SK-N-SH treated with all-trans-retinoic acid at 6 μM for 48 hours (cell line): ENCODE results near the gene TRIP6.

Experiments
- ATAC-seq: fragments of 200-7000 bp; cut with Tn5 transposase; 3 replicates; pipeline ENCODE4 v1.9.1; 2020; ENCODE audit warnings: mild to moderate bottlenecking, moderate library complexity
- ARNTL ChIP-seq: fragments of 450-650 bp; formaldehyde crosslinking; IDR thresholded peaks from 2 replicates; pipeline ENCODE4 v1.5.0; 2020; ENCODE audit warnings: low read depth, mild to moderate bottlenecking, moderate library complexity, borderline replicate concordance
- BACH2 ChIP-seq: fragments of 250-450 bp; sonication (Bioruptor Pico); IDR thresholded peaks from 2 replicates; pipeline ENCODE4 v1.9.0; 2021; ENCODE audit warnings: mild to moderate bottlenecking, borderline replicate concordance
- CREB5 ChIP-seq: fragments of 250-450 bp; sonication (Bioruptor Pico); IDR thresholded peaks from 2 replicates; pipeline ENCODE4 v1.5.1; 2020; ENCODE audit warnings: low read depth, mild to moderate bottlenecking, moderate library complexity
- CSDC2 ChIP-seq: fragments of 250-450 bp; sonication (Bioruptor Pico); IDR thresholded peaks from 2 replicates; pipeline ENCODE4 v1.5.0; 2020; ENCODE audit warnings: mild to moderate bottlenecking, moderate library complexity
- CSRNP3 ChIP-seq: fragments of 250-450 bp; sonication (Bioruptor Pico); IDR thresholded peaks from 2 replicates; pipeline ENCODE4 v1.5.1; 2021; ENCODE audit warnings: mild to moderate bottlenecking, moderate library complexity
- ESRRG ChIP-seq: fragments of 250-450 bp; sonication (Bioruptor Pico); IDR thresholded peaks from 2 replicates; pipeline ENCODE4 v1.6.1; 2021; ENCODE audit warnings: mild to moderate bottlenecking
- GLIS3 ChIP-seq: fragments of 250-450 bp; sonication (Bioruptor Pico); IDR thresholded peaks from 2 replicates; pipeline ENCODE4 v1.5.0; 2020; ENCODE audit warnings: mild to moderate bottlenecking, moderate library complexity
- ISL1 ChIP-seq: fragments of 250-450 bp; sonication (Bioruptor Pico); IDR thresholded peaks from 2 replicates; pipeline ENCODE4 v2.1.2; 2022; ENCODE audit warnings: mild to moderate bottlenecking, moderate library complexity
- PATZ1 ChIP-seq: fragments of 250-450 bp; sonication (Bioruptor Pico); IDR thresholded peaks from 2 replicates; pipeline ENCODE4 v1.8.0; 2020; ENCODE audit warnings: mild to moderate bottlenecking, moderate library complexity, borderline replicate concordance
- POU6F1 ChIP-seq: fragments of 250-450 bp; sonication (Bioruptor Pico); IDR thresholded peaks from 2 replicates; pipeline ENCODE4 v1.8.0; 2021; ENCODE audit warnings: low read depth, mild to moderate bottlenecking, moderate library complexity, borderline replicate concordance
- PPARA ChIP-seq: fragments of 250-450 bp; sonication (Bioruptor Pico); IDR thresholded peaks from 2 replicates; pipeline ENCODE4 v1.5.0; 2020; ENCODE audit warnings: mild to moderate bottlenecking, borderline replicate concordance
- RARB ChIP-seq: fragments of 250-450 bp; sonication (Bioruptor Pico); IDR thresholded peaks from 2 replicates; pipeline ENCODE4 v1.8.0; 2021; ENCODE audit warnings: mild to moderate bottlenecking, moderate library complexity
- TCF4 ChIP-seq: fragments of 250-450 bp; sonication (Bioruptor Pico); IDR thresholded peaks from 2 replicates; pipeline ENCODE4 v1.8.0; 2021; ENCODE audit warnings: mild to moderate bottlenecking, moderate library complexity, borderline replicate concordance
- TOX ChIP-seq: fragments of 250-450 bp; sonication (Bioruptor Pico); IDR thresholded peaks from 2 replicates; pipeline ENCODE4 v1.8.0; 2021; ENCODE audit warnings: mild to moderate bottlenecking, moderate library complexity, borderline replicate concordance
- TSHZ2 ChIP-seq: fragments of 250-450 bp; sonication (Bioruptor Pico); IDR thresholded peaks from 2 replicates; pipeline ENCODE4 v1.5.0; 2020; ENCODE audit warnings: mild to moderate bottlenecking, moderate library complexity
- ZC3H10 ChIP-seq: fragments of 250-450 bp; sonication (Bioruptor Pico); IDR thresholded peaks from 2 replicates; pipeline ENCODE4 v1.5.1; 2021; ENCODE audit warnings: mild to moderate bottlenecking, moderate library complexity
- ZFP3 ChIP-seq: fragments of 250-450 bp; sonication (Bioruptor Pico); IDR thresholded peaks from 2 replicates; pipeline ENCODE4 v1.5.0; 2020; ENCODE audit warnings: mild to moderate bottlenecking, moderate library complexity
- ZFP30 ChIP-seq: fragments of 450-650 bp; formaldehyde crosslinking; IDR thresholded peaks from 2 replicates; pipeline ENCODE4 v1.5.0; 2022; ENCODE audit warnings: mild to moderate bottlenecking, moderate library complexity
- ZNF565 ChIP-seq: fragments of 450-650 bp; formaldehyde crosslinking; conservative IDR thresholded peaks from 2 replicates; pipeline ENCODE4 v1.5.0; 2020; ENCODE audit warnings: low read depth, mild to moderate bottlenecking, moderate library complexity
- ZNF70 ChIP-seq: fragments of 450-650 bp; formaldehyde crosslinking; IDR thresholded peaks from 2 replicates; pipeline ENCODE4 v1.5.0; 2020; ENCODE audit warnings: mild to moderate bottlenecking, moderate library complexity
- ZNF8 ChIP-seq: fragments of 450-650 bp; formaldehyde crosslinking; IDR thresholded peaks from 2 replicates; pipeline ENCODE4 v1.5.0; 2020; ENCODE audit warnings: mild to moderate bottlenecking, moderate library complexity

The TRIP6 gene

GRCh38 chr7:100882785-100883526, 15.8 kb downstream of the TRIP6 start:
- TF ChIP-seq TOX (CRISPR knock-in tag): no peak
- TF ChIP-seq CSRNP3 (CRISPR knock-in tag): no peak
- no peak for TF ChIP-seq PATZ1 (CRISPR knock-in tag)
- no peak for TF ChIP-seq ZFP30 (CRISPR knock-in tag)
- no peak for TF ChIP-seq ZNF8 (CRISPR knock-in tag)
- no peak for TF ChIP-seq ZC3H10 (CRISPR knock-in tag)
- no peak for TF ChIP-seq RARB (CRISPR knock-in tag)
- no peak for TF ChIP-seq CREB5 (CRISPR knock-in tag)
- no peak for TF ChIP-seq BACH2 (CRISPR knock-in tag)
- no peak for TF ChIP-seq ZFP3 (CRISPR knock-in tag)
- no peak for TF ChIP-seq TCF4 (CRISPR knock-in tag)
- TF ChIP-seq CSDC2: no peak
- no peak for TF ChIP-seq PPARA (CRISPR knock-in tag)
- TF ChIP-seq ZNF565: no peak
- TF ChIP-seq TSHZ2: no peak
- no peak for TF ChIP-seq GLIS3 (CRISPR knock-in tag)
- no peak for TF ChIP-seq ISL1 (CRISPR knock-in tag)
- ATAC-seq: no peak

- no peak for ATAC-seq
- no peak for TF ChIP-seq CREB5 (CRISPR knock-in tag)
- TF ChIP-seq ARNTL (CRISPR knock-in tag): no peak
- TF ChIP-seq POU6F1 (CRISPR knock-in tag): no peak
- TF ChIP-seq ESRRG: no peak
- no peak for TF ChIP-seq ZC3H10 (CRISPR knock-in tag)
- TF ChIP-seq TSHZ2: no peak
- TF ChIP-seq ZFP30 (CRISPR knock-in tag): no peak
- no peak for TF ChIP-seq GLIS3 (CRISPR knock-in tag)
- TF ChIP-seq CSRNP3 (CRISPR knock-in tag): no peak
- TF ChIP-seq ZFP3 (CRISPR knock-in tag): no peak
- TF ChIP-seq TOX (CRISPR knock-in tag): no peak
- TF ChIP-seq RARB (CRISPR knock-in tag): no peak
- no peak for TF ChIP-seq ZNF8 (CRISPR knock-in tag)
- TF ChIP-seq ISL1 (CRISPR knock-in tag): no peak
- no peak for TF ChIP-seq ZNF70 (CRISPR knock-in tag)
Observed at GRCh38 chr7:100884736-100885439, 17.7 kb downstream of the TRIP6 start.
